ENCODE results near the gene DDX51.

- TF ChIP-seq POLR2A (IDR thresholded peaks at IDR 0.05; ENCODE audit: low read depth, low read length) (no peak), POLR2AphosphoS5 (IDR thresholded peaks at IDR 0.05; ENCODE audit: low read depth, low read length) (no peak), PAX5 (IDR thresholded peaks at IDR 0.05; ENCODE audit: insufficient read depth, low read length, severe bottlenecking) (no peak)
Observed at GRCh38 chr12:132168311-132169031, 24.4 kb upstream of the DDX51 start.

Measured in GM12891 (cell line).